ENCODE measurements around the gene PKIB. TPM values are rescaled to one million over a fixed set of nuclear protein-coding genes. Genes with fewer than 3 reads are reported as not detected.
A peak's percentile ranks its signal among the peaks of the same experiment; 100 is the strongest.
"Not testable (repeated sequence)": the region's sequence is repeated elsewhere in the genome, so short reads cannot be mapped to it uniquely, and the experiment has no call there.

The PKIB gene
- total RNA-seq, 1 donor from 2014 or later: 48.5 TPM

GRCh38 chr6:122744247-122744646 is 134.0 kb downstream of the PKIB start:
- not testable (repeated sequence) for H3K4me3 ChIP-seq (ENCODE audit: low read depth, low read length); DNase-seq (ENCODE audit: low read depth)
- TF ChIP-seq CTCF (conservative IDR thresholded peaks at IDR 0.05; ENCODE audit: low read depth, low read length): peak; percentile 57

GRCh38 chr6:122744856-122745255 is 134.7 kb downstream of the PKIB start:
- not testable (repeated sequence) for H3K4me3 ChIP-seq (ENCODE audit: low read depth, low read length); DNase-seq (ENCODE audit: low read depth)

- DNase-seq (ENCODE audit: low read depth): no peak
- TF ChIP-seq CTCF (conservative IDR thresholded peaks at IDR 0.05; ENCODE audit: low read depth, low read length): no peak
- no peak overlapping the region for H3K4me3 ChIP-seq (ENCODE audit: low read depth, low read length)
These were observed 136.5 kb downstream of the PKIB start for GRCh38 chr6:122746688-122747087.

- no peak overlapping the region for H3K4me3 ChIP-seq (ENCODE audit: low read depth, low read length)
- DNase-seq (ENCODE audit: low read depth): no peak
- no peak for TF ChIP-seq CTCF (conservative IDR thresholded peaks at IDR 0.05; ENCODE audit: low read depth, low read length)
These were observed 137.4 kb downstream of the PKIB start for GRCh38 chr6:122747573-122747972.

GRCh38 chr6:122748945-122749344 is 138.7 kb downstream of the PKIB start:
- DNase-seq (ENCODE audit: low read depth); H3K4me3 ChIP-seq (ENCODE audit: low read depth, low read length): not testable (repeated sequence)

GRCh38 chr6:122749451-122750050 is 139.3 kb downstream of the PKIB start:
- H3K4me3 ChIP-seq (ENCODE audit: low read depth, low read length): no peak overlapping the region
- TF ChIP-seq CTCF (conservative IDR thresholded peaks at IDR 0.05; ENCODE audit: low read depth, low read length): no peak
- no peak for DNase-seq (ENCODE audit: low read depth)

GRCh38 chr6:122751326-122751725 is 141.1 kb downstream of the PKIB start:
- no peak for TF ChIP-seq CTCF (conservative IDR thresholded peaks at IDR 0.05; ENCODE audit: low read depth, low read length)
- no peak overlapping the region for H3K4me3 ChIP-seq (ENCODE audit: low read depth, low read length)
- DNase-seq (ENCODE audit: low read depth): no peak

- DNase-seq (ENCODE audit: low read depth): no peak
- no peak overlapping the region for H3K4me3 ChIP-seq (ENCODE audit: low read depth, low read length)
- no peak for TF ChIP-seq CTCF (conservative IDR thresholded peaks at IDR 0.05; ENCODE audit: low read depth, low read length)
These were observed 142.3 kb downstream of the PKIB start for GRCh38 chr6:122752459-122752858.
